Epithelial cell of prostate (primary cell): Measurements from ENCODE around the gene GPR142.

Experiments used
- DNase-seq: peaks from one replicate; pipeline ENCODE4 v3.0.0-alpha.2; 2011; ENCODE audit warnings: low read depth, low spot score
- H3K27ac ChIP-seq: fragments of 450-650 bp; 2 replicates; pipeline ENCODE4 v1.5.1; 2017; ENCODE audit warnings: mild to moderate bottlenecking

GPR142 gene

GRCh38 chr17:74368341-74369081 lies 1.2 kb downstream of the GPR142 start:
- no peak overlapping the region for H3K27ac ChIP-seq
- no peak for DNase-seq

GRCh38 chr17:74369221-74369620 lies 1.9 kb downstream of the GPR142 start:
- no peak overlapping the region for H3K27ac ChIP-seq
- DNase-seq: no peak

- no peak for DNase-seq
- H3K27ac ChIP-seq: no peak overlapping the region
Measured at GRCh38 chr17:74369665-74370490, 2.6 kb downstream of the GPR142 start.

GRCh38 chr17:74371653-74372147 lies 4.4 kb downstream of the GPR142 start:
- no peak for DNase-seq
- H3K27ac ChIP-seq: no peak overlapping the region

GRCh38 chr17:74372426-74372825 lies 5.1 kb downstream of the GPR142 start:
- no peak for DNase-seq
- no peak overlapping the region for H3K27ac ChIP-seq

- H3K27ac ChIP-seq: no peak overlapping the region
- DNase-seq: no peak
Measured at GRCh38 chr17:74373838-74374606, 6.7 kb downstream of the GPR142 start.

GRCh38 chr17:74374858-74375257 lies 7.6 kb downstream of the GPR142 start:
- DNase-seq: no peak

GRCh38 chr17:74379495-74380085 lies 12.3 kb downstream of the GPR142 start:
- DNase-seq: no peak
- H3K27ac ChIP-seq: no peak overlapping the region

More at GRCh38 chr17:74374858-74375257, 7.6 kb downstream of the GPR142 start:
- no peak overlapping the region for H3K27ac ChIP-seq

- H3K27ac ChIP-seq: no peak overlapping the region
- peak; percentile 36 for DNase-seq
Measured at GRCh38 chr17:74380086-74380958, 13.0 kb downstream of the GPR142 start.

GRCh38 chr17:74380959-74381808 lies 13.9 kb downstream of the GPR142 start:
- no peak overlapping the region for H3K27ac ChIP-seq
- no peak for DNase-seq

GRCh38 chr17:74383141-74383540 lies 15.8 kb downstream of the GPR142 start:
- DNase-seq: no peak
- no peak overlapping the region for H3K27ac ChIP-seq

- no peak overlapping the region for H3K27ac ChIP-seq
- DNase-seq: no peak
Measured at GRCh38 chr17:74385201-74385600, 17.9 kb downstream of the GPR142 start.

GRCh38 chr17:74386386-74386785 lies 19.1 kb downstream of the GPR142 start:
- DNase-seq: no peak
- no peak overlapping the region for H3K27ac ChIP-seq

GRCh38 chr17:74387365-74388218 lies 20.3 kb downstream of the GPR142 start:
- no peak overlapping the region for H3K27ac ChIP-seq
- no peak for DNase-seq

GRCh38 chr17:74389084-74389753 lies 21.9 kb downstream of the GPR142 start:
- no peak for DNase-seq
- H3K27ac ChIP-seq: no peak overlapping the region

GRCh38 chr17:74389937-74390679 lies 22.8 kb downstream of the GPR142 start:
- H3K27ac ChIP-seq: no peak overlapping the region
- no peak for DNase-seq
